ENCODE measurements around the gene FEN1. TPM values are rescaled to one million over a fixed set of nuclear protein-coding genes. Genes with fewer than 3 reads are reported as not detected.

The FEN1 gene
- total RNA-seq, 4 donors from 2014 or later, result 7.1 to 14.2 (median 8.1) TPM

DNA sequence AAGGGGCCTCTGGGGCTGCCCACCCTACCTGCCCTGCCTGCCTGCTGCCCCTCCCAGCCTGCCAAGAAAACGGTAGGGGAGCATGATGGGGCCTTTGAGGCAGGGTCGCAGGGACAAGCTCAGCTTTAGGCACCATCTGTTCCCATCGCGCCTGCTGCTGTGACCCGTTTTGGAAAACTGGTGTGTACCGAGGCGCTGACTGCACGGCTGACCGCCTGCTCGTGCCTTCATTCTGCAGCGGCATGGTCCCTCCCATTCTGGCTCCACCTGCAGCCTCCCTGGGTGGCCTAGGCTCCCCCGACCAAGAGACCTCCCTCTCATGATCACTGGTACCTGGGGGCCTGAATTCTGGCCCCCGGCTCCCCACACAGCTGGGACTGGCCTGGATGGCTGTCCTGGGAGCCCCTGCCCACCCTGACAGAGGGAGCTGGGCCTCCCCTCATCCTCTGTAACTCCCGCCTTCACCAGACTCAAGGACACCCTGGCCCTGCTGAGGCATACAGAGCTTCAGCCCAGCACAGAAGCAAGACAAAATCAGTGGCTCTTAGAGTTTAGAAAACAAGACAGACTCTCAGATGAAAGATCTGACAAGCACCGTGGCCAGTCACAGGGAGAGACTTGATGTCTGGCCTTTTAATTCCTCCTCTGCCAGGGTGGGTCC lies 46.8 kb upstream of the FEN1 start:
- TF ChIP-seq, protein P1, sequence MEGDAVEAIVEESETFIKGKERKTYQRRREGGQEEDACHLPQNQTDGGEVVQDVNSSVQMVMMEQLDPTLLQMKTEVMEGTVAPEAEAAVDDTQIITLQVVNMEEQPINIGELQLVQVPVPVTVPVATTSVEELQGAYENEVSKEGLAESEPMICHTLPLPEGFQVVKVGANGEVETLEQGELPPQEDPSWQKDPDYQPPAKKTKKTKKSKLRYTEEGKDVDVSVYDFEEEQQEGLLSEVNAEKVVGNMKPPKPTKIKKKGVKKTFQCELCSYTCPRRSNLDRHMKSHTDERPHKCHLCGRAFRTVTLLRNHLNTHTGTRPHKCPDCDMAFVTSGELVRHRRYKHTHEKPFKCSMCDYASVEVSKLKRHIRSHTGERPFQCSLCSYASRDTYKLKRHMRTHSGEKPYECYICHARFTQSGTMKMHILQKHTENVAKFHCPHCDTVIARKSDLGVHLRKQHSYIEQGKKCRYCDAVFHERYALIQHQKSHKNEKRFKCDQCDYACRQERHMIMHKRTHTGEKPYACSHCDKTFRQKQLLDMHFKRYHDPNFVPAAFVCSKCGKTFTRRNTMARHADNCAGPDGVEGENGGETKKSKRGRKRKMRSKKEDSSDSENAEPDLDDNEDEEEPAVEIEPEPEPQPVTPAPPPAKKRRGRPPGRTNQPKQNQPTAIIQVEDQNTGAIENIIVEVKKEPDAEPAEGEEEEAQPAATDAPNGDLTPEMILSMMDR (IDR thresholded peaks at IDR 0.05), result no peak
- TF ChIP-seq EP300 (IDR thresholded peaks at IDR 0.05), result no peak
- TF ChIP-seq POLR2AphosphoS5 (IDR thresholded peaks at IDR 0.05), result no peak
- TF ChIP-seq POLR2A (IDR thresholded peaks at IDR 0.05), result no peak
- Histone ChIP-seq H3K4me1 (peaks cover 0 to 9% (median 4%) of the 10 kb centered on the region in 3 donors), H3K27me3 (peaks cover 19% of the 10 kb centered on the region), H3K27ac (no peak overlapping the region), H3K36me3 (peaks cover 0 to 38% of the 10 kb centered on the region in 2 donors), H3K9me3 (no peaks in the 10 kb centered on the region), H3K4me3 (no peak overlapping the region)
- no peak for ATAC-seq
- WGBS, 2 donors (ENCODE audit: low coverage in 1 of 2), result 72 to 79% methylated on average over 7 to 12 of the region's 15 CpGs

DNA sequence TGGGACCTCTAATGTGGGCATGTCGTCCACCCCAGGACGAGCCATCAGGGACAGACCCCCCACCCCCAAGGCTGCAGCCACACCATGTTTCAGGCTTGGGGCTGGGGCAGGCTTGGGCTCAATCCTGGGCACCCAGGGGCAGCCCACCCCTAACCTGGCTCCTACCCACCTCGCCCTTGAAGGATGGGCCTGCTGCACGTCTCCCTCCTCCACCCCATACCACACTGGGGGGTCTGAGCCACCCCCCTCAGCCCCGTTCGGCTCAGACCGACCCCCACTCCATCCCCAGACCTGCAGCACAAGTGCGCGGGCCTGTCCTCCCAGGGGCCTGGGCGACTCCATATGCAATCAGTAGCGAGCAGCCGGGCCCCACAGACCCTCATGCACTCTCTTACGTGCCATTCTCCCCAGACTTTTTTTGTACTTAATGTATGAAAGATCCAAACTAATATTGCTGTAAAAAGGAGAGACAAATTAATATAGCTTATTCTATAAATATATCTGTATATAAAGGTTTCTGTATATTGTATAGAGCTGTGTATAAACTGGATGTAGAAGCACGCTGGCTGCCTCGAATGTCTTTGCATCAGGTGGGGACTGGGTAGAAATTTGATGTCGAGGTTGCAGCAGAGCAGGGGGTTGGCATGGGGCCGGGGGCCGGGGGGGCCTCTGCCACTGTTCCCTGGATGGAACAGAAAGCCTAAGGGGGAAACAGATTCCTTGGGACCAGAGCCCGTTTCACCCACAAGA lies 46.1 kb upstream of the FEN1 start:
- TF ChIP-seq, protein P1 (IDR thresholded peaks at IDR 0.05), result no peak
- no peak for TF ChIP-seq POLR2A (IDR thresholded peaks at IDR 0.05)
- TF ChIP-seq EP300 (IDR thresholded peaks at IDR 0.05), result no peak
- no peak for TF ChIP-seq POLR2AphosphoS5 (IDR thresholded peaks at IDR 0.05)
- no peak for ATAC-seq
- Histone ChIP-seq H3K9me3 (no peaks in the 10 kb centered on the region), H3K27me3 (peaks cover 24% of the 10 kb centered on the region), H3K27ac (no peak overlapping the region), H3K4me3 (no peak overlapping the region), H3K36me3 (peaks cover 0 to 31% of the 10 kb centered on the region in 2 donors), H3K4me1 (peaks cover 0 to 9% (median 4%) of the 10 kb centered on the region in 3 donors)
- 73 to 79% methylated on average over 6 to 8 of the region's 19 CpGs for WGBS, 2 donors (ENCODE audit: low coverage in 1 of 2)

DNA sequence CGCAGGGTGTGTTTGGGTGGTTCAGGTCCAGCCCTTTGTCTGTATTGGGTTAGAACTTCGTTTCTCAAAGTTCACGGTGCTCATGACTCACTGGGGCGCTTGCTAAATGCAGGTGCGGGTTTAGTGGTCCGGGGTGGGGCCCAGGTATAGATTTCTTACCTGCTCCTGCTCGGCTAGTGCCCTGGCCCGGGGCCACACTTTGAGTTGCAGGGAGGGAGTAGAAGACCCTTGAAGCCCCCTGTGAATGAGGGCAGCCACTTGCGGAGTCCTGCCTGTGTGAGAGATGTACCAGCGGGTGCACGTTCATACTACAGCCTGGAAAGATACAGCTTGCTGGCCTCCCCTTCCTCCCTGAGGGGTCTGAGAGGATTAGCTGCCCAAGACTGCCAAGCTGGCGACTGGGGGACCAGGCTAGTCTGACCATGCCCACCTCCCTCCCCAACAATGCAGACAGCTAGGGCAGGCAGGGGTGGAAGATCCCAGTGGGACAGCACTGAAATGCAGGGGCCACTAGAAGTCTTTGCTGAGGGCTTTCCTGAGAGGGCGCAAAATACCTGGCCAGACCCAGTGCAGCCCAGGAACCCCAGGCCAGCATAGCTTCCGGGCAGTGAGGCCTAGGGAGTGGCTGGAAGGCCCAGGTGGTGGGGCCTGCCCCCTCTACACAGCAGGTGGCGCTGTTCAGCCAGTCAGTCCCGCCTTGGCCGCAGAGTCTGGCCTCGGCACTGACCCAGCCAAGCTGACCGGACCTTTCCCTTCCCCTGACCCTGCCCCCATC lies 45.3 kb upstream of the FEN1 start:
- 51% methylated on average over 6 of the region's 19 CpGs; no CpG with 5 or more reads in 1 of the 2 donors for WGBS, 2 donors (ENCODE audit: low coverage in 1 of 2)
- H3K36me3 ChIP-seq, result peaks cover 0 to 23% of the 10 kb centered on the region in 2 donors
- peaks cover 0 to 15% (median 7%) of the 10 kb centered on the region in 3 donors for H3K4me1 ChIP-seq
- no peak for TF ChIP-seq EP300 (IDR thresholded peaks at IDR 0.05)
- TF ChIP-seq, protein P1 (IDR thresholded peaks at IDR 0.05), result peak in 3 of 4 experiments; percentile 75 to 90 (median 78)
- TF ChIP-seq POLR2AphosphoS5 (IDR thresholded peaks at IDR 0.05), result peak; percentile 9
- H3K27ac ChIP-seq, result no peak overlapping the region
- H3K9me3 ChIP-seq, result no peaks in the 10 kb centered on the region
- peak; percentile 80 for ATAC-seq
- peaks cover 30% of the 10 kb centered on the region for H3K27me3 ChIP-seq
- H3K4me3 ChIP-seq, result no peak overlapping the region

DNA sequence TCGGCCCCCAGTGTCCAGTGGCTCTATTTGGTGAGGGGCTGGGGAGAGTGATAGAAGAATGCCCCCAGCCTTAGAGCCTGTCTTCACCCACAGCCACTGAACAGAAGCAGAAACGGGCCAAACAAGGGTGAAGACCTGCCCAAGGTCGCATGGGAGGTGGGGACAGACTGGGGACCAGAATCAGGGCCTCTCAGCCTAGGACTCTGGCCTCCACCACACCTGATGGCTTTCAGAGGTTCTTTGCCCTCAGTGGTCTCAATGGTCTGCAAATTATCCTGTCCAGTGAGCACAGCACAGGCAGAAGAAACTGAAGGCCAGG lies 44.8 kb upstream of the FEN1 start:
- no peak for ATAC-seq
- Histone ChIP-seq H3K9me3 (no peaks in the 10 kb centered on the region), H3K27ac (no peak overlapping the region), H3K4me3 (no peak overlapping the region), H3K4me1 (peaks cover 0 to 20% (median 10%) of the 10 kb centered on the region in 3 donors), H3K36me3 (peaks cover 0 to 18% of the 10 kb centered on the region in 2 donors), H3K27me3 (peaks cover 35% of the 10 kb centered on the region)
- no CpG with 5 or more reads among the region's 3 CpGs for WGBS, 2 donors (ENCODE audit: low coverage in 1 of 2)
- no peak for TF ChIP-seq POLR2A (IDR thresholded peaks at IDR 0.05)
- no peak for TF ChIP-seq POLR2AphosphoS5 (IDR thresholded peaks at IDR 0.05)
- no peak for TF ChIP-seq EP300 (IDR thresholded peaks at IDR 0.05)
- TF ChIP-seq, protein P1 (IDR thresholded peaks at IDR 0.05), result no peak

Measured in gastroesophageal sphincter (tissue), 4 donors.